Fibroblast of skin of right quadriceps (primary cell): ENCODE measurements around the gene KCNJ6.

ENCODE experiments used
- DNase-seq: peaks from one replicate; pipeline ENCODE4 v3.0.0-alpha.2; 2013

Gene KCNJ6

DNA sequence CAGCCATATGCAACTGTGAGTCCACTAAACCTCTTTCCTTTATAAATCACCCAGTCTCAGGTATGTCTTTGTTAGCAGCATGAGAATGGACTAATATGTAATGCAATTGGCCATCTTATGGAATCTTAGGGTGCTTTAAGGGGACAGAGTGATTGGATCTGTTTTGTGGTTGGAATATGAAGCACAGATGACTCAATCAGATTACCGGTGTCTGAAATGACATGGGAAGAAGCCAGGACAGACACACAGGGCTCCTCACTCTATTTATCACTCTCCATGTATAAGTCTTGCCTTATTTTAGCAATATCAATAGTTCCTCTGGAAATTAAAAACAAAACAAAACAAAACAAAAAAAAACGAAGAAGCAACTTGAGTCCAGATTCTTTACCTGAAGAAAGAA is 12.9 kb downstream of the KCNJ6 start:
- no peak for DNase-seq

DNA sequence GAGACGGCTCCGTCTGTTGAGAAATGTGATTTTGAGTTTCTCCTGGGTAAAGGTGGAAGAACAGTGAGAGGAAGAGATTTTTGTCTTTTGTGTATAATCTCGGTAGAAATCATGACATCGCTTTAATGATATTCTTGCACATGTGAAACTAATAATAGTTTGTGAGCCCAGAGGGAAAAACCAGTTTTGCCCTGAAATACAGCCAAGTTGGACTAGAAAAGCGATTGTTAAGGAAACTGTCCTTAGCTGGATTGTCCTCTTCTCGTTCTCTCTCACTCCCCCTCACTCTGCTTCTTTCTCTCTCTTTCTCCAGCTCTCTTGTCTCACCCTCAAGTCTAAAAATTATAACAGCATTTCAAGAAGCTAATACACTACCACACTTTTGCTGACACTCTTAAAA is 17.1 kb downstream of the KCNJ6 start:
- DNase-seq = no peak

DNA sequence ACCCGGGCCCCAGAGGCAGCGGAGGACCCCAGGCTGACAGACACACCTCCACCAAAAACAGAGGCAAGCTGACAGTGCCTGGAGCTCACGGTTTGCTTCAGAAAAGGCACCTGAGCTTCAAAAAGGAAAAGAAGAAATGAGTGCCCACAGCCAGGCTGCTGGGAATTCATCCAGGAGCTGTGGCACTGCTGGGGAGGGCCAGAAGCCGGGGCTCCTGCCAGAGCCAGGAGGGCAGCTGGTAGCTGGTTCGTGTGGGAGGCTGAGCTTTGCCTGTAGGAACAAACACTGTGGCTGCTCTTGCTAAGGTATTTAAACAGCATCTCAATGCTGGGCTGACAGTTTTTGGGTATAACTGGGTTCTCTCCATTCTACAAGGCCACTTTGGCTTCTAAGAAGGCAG is 19.5 kb downstream of the KCNJ6 start:
- no peak for DNase-seq

DNA sequence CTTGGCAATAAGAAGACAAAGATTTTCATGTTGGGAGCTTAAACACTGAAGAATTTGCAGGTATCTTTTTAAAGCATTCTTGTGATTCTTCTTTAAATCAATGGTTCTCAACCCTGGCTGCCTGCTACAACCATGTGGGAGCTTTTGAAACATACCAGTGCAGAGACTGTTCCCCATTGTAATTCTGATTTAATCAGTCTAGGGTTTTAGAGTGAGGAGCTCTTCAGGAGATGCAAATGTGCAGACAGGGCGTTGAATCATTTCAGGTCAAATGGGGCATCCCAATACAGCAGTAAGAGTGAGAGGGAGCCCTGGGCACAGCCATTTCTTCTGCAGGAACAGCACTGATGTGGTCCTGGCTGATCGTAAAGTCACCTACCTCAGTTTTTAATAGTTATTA is 24.3 kb downstream of the KCNJ6 start:
- no peak for DNase-seq

DNA sequence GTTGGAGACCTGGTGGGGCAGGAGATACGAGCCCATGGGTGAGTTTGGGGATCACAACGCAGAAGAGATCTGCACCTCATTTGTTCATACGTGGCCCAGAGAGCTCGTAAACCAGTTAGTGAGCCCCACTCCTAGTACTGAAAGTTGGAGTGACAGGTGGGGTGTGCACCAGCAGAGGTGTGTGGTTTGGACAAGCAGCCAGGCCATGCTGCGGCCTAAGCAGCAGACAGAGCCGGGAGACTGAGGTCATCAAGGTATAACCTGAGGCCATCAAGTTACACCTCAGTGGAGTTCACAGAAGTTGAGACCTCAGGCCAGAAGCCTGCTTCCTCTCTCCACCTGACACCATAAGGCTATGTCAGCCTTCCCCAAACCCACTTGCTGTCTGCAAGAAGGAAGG is 27.6 kb downstream of the KCNJ6 start:
- no peak for DNase-seq

DNA sequence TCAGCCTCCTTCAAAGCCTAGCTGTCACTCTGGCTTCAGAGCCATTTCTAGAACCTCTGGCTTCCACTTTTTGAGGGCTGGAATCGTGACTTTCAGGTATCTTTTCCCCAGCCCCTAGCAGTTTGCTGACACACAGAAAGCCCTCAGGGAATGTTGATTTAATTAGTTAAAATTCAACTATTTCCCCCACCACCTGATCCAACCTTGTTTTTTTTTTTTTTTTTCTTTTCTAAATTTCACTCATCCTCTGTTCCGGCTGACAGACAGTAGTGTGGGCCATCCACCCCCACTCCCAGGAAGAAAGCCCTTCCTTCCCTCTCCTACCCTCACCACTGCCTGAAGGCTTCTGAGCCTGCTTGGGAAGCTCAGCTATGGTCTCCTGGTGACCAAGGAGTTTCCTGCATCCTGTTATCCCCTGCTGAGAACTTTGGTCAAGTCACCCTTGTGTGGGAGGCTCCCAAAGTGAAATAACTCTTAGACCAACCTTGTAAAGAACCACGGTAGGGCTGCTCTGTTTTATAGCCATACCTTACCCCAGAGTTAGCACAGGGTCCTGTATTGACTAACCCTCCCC is 29.4 kb downstream of the KCNJ6 start:
- no peak for DNase-seq

DNA sequence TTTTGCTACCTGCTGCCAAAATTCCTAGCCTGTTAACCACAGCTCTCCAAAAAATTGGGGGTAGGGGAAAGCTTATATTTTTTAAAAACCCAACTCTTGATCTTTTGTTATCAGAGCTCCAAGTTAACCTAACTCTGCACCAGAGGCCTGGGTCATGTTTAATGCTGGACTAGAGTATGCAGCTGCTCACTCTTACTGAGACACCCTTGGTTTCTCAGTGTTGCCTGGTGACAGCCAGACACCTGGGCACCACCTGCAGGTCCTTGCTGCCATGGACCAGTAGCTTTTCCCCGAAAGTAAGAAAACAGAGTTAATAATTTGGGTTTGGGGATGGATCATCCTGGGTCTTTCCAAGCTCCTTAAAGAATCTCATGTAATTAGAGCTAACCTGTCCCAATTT is 30.1 kb downstream of the KCNJ6 start:
- DNase-seq = no peak

DNA sequence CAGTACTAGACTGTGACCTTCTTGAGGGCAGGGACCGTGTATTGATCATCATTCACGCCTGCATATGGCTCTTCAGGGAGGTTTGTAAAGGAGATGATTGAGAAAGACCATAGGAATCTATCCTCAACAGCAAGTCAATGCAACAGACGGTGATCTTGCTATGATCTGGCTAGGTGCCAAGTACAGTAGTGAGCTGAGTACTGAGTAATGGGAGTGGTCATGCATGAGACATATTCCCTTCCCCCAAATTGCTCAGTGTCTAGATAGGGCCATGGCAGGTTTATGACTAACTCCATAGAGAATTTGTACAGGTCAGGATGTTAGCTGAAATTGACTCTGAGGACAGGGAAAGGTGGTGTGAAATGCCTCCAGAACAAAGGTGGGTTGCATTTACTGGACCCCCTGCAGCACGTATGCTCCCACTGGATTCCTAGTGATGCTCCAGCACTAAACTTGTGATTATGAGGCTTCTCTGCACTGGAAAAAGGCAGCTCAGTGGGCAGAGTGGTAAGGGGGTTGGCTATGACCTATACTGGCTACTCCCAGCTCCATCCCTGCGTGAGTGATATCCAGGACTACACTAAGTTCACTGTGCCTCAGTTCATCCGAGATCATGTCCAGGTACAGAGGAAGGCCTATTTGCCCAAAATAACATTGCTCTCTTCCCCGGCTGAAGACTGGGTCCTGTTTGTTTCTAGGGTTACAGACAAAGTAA is 37.2 kb downstream of the KCNJ6 start:
- peak; percentile 93 for DNase-seq

DNA sequence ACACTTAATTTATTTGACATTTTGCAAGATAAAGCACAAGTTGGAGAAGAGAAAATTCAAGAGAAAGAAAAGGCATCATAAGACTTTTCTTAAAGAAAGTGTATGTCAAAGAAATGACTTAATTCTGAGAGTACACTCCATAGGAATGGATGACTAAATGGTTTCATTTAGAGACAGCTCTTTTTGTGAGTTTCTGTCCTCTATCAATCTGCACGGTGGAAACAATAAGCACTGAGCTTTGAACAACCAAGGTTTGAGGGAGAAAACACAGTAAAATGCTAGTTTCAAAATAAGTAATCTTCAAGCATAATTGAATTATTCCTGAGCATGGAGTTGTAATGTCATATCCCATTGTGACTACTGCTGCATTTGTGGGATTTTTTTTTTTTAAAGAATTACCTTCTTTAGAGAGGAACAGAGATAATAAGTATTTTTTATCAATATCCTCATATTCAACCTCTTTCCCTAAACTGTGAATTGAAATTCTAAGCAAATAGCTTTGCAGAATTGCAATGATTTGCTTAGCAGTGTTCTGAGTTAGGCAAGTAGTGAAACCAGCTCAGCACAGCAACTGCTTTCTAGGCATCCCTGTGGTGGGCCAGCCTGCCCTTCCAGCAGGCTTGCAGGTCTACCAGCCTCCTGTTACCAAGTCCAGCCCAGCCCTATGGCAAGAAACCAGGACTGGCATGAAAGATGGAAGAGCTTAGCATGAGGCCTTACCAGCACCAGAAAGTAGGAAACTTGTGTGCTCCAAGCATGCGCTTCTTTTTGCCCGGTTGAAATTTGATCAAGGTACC is 38.2 kb downstream of the KCNJ6 start:
- no peak for DNase-seq

DNA sequence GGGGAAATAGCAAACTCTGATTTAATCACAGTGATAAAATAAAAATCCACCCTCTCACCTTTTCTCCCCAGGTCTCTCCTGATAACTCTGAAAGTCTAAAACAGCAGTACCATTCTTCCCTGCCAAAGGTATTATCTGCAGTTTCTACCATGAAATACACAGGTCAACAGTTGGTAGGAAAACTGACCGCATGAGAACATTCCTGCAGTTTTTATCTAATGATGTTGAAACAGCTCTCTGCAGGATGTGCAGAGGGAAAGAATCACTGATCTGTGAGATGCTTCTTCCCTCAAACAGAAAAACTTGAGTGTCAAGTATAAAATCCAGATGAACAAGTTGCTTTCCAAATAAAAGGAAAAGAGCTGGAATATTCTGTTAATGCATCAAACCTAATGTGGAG is 39.1 kb downstream of the KCNJ6 start:
- DNase-seq = peak; percentile 17

DNA sequence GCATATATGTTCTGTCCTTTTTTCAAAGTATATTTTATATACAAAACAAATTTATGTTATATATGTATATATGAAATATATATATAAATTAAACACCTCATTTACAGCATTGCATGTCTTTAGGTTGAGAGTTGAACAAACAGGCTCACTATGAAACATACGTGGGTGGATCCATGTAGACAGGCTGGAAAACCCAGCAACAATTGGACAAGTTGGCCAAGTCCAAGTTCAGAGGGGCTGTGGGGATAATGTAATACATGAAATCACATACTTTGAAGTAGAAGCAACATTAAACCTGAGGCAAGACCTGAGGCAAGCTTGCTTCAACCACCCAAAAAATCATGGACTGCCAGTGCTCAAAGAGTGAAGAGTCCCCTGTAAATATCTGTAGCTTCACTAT is 39.7 kb downstream of the KCNJ6 start:
- no peak for DNase-seq

DNA sequence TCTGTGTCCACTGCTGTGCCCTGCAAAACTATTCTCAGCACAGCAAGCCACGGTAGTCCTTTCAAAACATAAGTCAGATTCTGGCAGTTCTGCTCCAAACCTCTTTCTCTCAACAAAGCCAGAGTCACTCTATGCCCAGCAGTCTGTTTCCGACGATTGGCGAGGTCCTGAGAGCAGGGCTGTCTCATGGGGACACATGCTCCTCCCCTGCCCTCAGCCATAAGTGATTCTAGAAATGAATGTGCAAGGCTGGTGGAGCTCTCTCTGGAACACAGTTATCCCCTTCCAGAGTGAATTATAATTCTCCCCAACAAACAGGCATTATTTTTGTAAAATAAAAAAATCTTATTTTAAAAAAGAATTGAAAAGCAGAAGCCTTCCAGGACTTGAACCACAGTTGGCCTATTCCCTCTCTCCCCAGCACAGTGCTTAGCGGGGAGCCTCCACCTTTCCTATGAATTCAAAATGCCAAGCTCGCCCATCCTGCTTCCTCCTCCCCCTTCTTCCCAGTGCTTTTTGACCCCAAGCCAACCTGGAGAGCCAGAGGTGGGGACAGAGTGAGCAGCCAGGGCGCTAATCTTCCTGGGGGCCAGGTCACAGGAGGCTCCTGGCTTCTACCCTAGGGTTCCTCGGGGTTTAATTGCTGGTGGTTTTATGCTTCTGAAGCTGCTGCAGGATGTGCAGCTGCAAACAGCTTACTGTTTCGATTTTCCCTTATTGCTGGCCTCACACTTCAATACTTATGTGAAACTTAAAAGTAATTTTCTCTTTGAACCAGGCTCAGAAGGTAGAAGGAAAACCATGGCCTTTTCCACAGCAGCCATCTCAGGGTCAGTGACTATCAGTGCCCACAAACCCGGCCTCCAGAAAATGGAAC is 41.1 kb downstream of the KCNJ6 start:
- DNase-seq = no peak

DNA sequence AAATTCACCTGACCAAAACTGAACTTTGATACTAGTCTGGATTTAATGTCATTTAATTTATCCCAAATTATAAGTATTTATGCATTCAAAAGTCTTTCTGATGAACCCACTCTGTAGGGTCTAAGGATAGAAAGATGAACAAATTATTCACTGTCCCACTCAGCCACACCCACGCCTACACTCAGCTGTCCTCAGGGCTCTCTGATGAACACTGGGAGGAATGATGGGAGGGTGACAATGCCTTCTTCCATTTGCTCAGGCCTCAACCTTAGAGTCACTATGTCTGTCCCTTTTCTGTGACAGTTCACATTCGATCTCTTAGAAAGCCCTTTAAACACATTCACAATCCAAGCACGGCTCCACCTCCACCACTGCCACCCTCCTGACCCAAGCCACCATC is 41.8 kb downstream of the KCNJ6 start:
- DNase-seq = no peak

DNA sequence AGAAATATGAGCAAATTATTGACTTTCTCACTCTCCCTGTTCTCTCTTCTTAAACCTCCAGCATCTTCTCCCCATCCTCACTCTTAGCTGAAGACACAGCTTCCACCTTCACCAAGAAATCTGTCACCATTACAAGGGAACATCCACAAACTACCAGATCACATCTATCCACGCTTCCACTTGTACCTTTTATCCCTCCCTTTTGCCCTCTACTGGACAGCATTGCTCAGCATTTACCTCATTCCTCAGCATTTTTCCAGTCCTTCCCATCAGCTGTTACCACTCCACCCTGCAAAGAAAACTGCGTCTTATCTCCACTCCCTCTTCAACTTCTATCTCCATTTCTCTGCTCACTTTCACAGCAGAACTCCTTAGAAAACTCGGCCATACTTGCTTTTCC is 42.6 kb downstream of the KCNJ6 start:
- no peak for DNase-seq

DNA sequence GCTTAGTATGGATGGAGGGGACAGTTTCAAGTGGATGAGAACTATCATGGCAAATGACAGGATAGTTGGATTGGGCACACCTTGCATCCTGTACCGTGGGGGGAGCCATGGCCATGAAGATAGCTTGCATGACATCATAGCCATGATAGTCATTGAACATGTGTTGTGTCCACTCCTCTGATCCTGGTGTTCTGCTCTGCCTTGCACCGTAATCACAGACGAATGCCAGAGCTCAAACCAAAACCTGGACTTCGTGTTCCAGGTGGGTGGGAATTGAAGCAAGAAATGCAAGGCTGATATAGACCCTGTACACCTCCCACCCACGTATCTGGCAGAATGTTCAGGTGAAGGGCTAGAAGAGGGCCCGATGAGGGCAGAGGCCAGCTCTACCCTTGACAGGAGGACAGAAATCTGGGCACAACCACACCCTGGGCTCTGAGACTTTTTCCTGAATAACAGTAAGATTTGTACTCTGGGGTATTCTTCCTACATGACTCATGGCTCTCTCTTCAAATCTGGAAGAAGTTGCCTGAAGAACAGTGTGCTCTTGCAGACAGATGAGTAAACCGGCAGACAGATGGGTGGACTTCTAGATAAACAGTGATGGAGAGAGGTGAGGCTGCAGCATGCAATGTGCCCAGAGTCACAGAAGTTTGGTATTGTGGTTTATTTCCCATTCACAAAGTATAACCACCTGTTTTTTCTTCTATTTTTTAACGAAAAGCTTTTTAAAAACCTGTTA is 45.0 kb downstream of the KCNJ6 start:
- DNase-seq = peak; percentile 81

DNA sequence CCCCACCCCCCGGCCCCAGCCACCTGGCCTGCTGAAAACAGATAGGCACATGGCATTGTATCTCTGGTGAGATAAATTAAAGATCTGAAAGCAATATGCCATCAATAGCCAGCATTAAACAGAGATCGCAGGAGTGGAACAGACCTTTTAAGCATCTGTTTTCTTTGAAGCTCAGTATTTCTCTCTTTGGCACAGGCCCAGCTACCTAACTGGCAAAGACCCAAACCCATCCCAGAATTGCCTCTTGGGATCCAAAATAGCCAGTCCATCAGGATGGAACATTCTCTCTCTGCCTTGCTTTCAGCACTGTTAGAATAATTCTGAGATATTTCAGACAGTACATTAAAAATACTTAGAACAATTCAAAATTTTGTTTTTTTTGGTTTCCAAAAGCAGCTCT is 46.0 kb downstream of the KCNJ6 start:
- no peak for DNase-seq

DNA sequence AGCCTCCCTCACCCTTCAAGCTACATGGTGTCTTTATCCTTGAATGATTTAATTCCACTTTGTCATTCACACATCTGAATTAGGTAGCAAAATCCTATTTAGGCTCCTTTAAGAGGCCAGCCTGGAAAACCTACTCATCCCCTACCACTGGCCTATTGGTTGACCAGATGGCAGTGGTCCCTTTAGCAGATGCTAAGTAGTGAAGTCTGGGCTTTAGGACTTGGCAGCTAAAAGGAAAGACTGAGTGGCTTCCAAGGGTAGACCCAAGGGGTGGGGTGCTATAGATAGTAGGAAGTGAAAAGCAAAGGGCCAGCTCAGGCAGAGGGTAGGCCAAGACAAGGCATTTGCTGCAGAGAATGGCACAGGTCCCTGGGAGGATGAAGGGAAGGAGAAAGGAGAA is 46.6 kb downstream of the KCNJ6 start:
- DNase-seq = no peak

DNA sequence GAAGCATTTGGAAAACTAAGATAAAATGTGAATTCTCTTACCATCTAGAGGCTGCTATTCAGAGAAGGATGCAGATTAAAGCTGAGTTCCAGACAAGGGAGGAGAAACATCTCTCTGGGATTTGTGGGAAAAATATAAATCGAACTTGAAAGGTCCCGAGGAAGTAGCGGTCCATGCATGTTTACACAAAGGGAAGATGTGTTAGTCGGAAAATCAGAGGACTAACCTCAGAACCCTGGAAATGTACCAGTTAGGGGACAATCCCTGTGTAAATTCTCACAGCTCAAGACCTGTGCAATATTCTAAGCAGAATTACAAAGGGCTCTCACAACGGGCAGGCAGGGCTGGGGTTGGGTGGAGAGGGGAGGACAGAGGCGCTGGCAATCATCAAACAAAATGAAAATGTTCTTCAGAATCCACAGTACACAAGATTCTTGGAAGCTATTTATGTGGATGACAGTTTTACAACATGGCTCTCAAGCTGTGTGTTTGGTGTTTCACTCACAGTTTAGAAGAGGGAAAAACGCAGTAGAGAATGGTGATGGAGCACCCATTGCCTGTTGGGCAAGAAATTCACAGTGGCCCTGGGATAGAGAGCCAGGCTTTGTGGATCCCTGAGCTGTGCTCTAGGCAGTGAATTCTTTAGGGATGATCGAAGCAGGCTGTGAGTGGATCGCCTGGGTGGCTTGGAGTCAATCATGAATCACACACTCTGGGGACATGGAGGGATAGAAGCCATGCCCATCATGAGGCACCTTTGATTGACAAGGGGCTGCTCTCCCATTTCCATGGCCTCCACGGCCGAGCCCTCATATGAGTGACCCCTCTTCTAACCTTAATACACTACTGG is 47.6 kb downstream of the KCNJ6 start:
- DNase-seq = peak; percentile 59

DNA sequence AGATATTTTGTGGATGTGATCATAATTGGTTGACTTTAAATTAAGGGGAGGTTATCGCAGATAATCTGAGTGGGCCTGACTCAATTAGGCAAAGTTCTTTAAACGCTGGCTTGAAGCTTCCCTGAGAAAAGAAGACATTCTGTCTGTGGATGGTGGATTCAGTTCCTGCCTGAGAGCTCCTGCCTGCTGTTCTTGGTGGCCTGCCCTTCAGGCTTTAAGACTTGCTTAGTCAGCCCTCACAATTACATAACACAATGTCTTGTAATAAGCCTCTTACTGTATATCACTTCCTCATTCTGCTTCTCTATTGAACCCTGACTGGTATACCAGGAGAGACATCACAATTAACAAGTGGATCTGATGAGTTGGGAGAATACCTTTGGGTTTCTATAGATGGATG is 50.2 kb downstream of the KCNJ6 start:
- DNase-seq = no peak

DNA sequence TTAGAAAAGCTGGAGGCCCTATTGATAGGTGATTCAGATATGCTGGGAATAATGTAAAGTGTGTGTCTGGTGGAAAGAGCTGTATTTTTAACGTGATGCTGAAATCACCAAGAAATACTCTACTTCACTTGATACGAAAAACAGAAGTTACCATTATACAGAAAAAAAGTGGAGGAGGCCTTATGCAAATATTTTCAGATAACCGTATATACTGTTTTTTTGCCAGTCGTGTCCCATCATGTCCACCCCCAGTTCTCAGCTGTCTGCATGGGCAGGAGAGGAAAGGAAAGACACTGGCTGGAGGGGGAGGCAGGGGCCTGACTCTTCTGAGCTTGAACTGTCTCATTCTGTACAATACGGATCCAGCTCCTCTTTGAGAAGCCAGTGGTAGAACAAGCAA is 51.1 kb downstream of the KCNJ6 start:
- no peak for DNase-seq

DNA sequence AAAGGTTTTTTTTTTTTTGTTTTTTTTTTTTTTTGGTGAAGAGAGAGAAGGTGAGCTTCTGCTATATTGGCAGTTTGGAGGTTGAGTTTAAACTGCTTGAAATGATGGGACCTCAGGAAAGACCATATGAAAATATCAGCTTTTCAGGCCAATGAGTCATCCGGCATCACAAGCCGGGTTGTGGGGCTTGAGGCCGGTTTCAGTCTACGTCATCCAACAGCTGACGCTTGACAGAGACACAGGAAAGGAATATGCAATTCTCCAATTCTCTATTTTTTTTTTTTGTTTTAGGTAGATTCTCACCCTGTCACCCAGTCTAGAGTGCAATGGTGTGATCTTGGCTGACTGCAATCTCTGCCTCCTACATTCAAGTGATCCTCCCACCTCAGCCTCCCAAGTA is 52.4 kb downstream of the KCNJ6 start:
- peak; percentile 34 for DNase-seq

DNA sequence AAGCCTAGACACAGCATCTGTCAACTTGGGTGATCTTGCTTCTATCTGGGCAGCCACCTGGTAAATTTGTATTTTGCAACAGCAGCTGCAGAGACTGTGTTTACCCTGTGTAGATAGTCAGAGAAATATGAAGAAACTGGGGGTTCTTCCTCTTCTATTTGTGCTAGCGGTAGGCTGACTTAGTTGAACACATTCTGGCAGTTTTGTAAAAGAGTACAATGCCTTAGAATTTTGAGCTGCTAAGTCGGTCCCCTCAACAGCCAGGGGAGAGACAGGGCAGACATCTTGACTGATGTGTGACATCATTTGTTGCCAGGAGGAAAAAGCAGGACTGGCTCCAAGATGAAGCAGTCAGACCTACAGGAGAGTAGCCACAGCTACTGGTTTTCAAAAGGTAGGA is 53.7 kb downstream of the KCNJ6 start:
- no peak for DNase-seq
